Neuronal stem cell (in vitro differentiated cells): Measurements from ENCODE around the gene PLAAT1.

ENCODE experiments used
- DNase-seq: peaks from one replicate; pipeline ENCODE4 v3.0.0-alpha.2; 2013; ENCODE audit warnings: low spot score
- H2AFZ ChIP-seq: one replicate; pipeline ENCODE4 v1.6.1; 2013; ENCODE audit warnings: mild to moderate bottlenecking, low read length, inconsistent platforms
- H2AK5ac ChIP-seq: 2 replicates; pipeline ENCODE4 v1.6.1; 2013; ENCODE audit warnings: low read depth, mild to moderate bottlenecking, inconsistent platforms, low read length, moderate library complexity, mixed read lengths
- H2BK120ac ChIP-seq: 2 replicates; pipeline ENCODE4 v1.6.1; 2013; ENCODE audit warnings: low read depth, mild to moderate bottlenecking, inconsistent platforms, low read length, moderate library complexity, mixed read lengths
- H2BK12ac ChIP-seq: one replicate; pipeline ENCODE4 v1.6.1; 2013; ENCODE audit warnings: low read length, inconsistent platforms
- H2BK15ac ChIP-seq: 2 replicates; pipeline ENCODE4 v1.6.1; 2013; ENCODE audit warnings: mild to moderate bottlenecking, low read length, inconsistent platforms, mixed read lengths
- H2BK5ac ChIP-seq: one replicate; pipeline ENCODE4 v1.6.1; 2013; ENCODE audit warnings: inconsistent platforms, mild to moderate bottlenecking, low read length, moderate library complexity
- H3K14ac ChIP-seq: one replicate; pipeline ENCODE4 v1.6.1; 2013; ENCODE audit warnings: low read length, inconsistent platforms
- H3K18ac ChIP-seq: 2 replicates; pipeline ENCODE4 v1.6.1; 2013; ENCODE audit warnings: low read length, inconsistent platforms
- H3K23ac ChIP-seq: 2 replicates; pipeline ENCODE4 v1.6.1; 2013; ENCODE audit warnings: low read depth, mild to moderate bottlenecking, mixed read lengths, low read length, inconsistent platforms; ENCODE audit not compliant: poor library complexity
- H3K27ac ChIP-seq: replicated peaks from 3 replicates; pipeline ENCODE4 v1.5.1; 2013; ENCODE audit warnings: low read length, inconsistent platforms
- H3K27me3 ChIP-seq, 3 experiments: 2 replicates each; pipeline ENCODE4 v1.6.1; 2013; ENCODE audit warnings: low read length in 3 of 3, mild to moderate bottlenecking in 2 of 3, inconsistent platforms in 1 of 3, low read depth in 1 of 3, mixed read lengths in 1 of 3, moderate library complexity in 1 of 3; ENCODE audit not compliant: control insufficient read depth in 3 of 3, insufficient read depth in 3 of 3
- H3K36me3 ChIP-seq, 2 donors: replicated peaks in 1 of 2; 2 replicates each; pipeline ENCODE4 v1.6.1; 2013; ENCODE audit warnings: low read length in 2 of 2; ENCODE audit not compliant: control insufficient read depth in 2 of 2, insufficient read depth in 2 of 2
- H3K4ac ChIP-seq: 2 replicates; pipeline ENCODE4 v1.6.1; 2013; ENCODE audit warnings: inconsistent platforms, mild to moderate bottlenecking, low read length, moderate library complexity
- H3K4me1 ChIP-seq, 2 donors: 1 replicate in 1 of 2; 2 replicates in 1 of 2; pipeline ENCODE4 v1.6.1; 2013; ENCODE audit warnings: low read length in 2 of 2, low read depth in 1 of 2; ENCODE audit not compliant: control insufficient read depth in 2 of 2, insufficient read depth in 1 of 2
- H3K4me2 ChIP-seq: one replicate; pipeline ENCODE4 v1.6.1; 2013; ENCODE audit warnings: mild to moderate bottlenecking, low read length, inconsistent platforms; ENCODE audit not compliant: insufficient read depth, poor library complexity, severe bottlenecking
- H3K4me3 ChIP-seq, 2 donors: 2 replicates each; pipeline ENCODE4 v1.5.1; 2013; ENCODE audit warnings: low read length in 2 of 2, mild to moderate bottlenecking in 2 of 2, inconsistent platforms in 1 of 2, moderate library complexity in 1 of 2
- H3K79me1 ChIP-seq: one replicate; pipeline ENCODE4 v1.6.1; 2013; ENCODE audit warnings: low read depth, mild to moderate bottlenecking, inconsistent platforms, low read length, moderate library complexity
- H3K9ac ChIP-seq: one replicate; pipeline ENCODE4 v1.6.1; 2013; ENCODE audit warnings: mild to moderate bottlenecking, low read depth, low read length, inconsistent platforms; ENCODE audit not compliant: poor library complexity
- H3K9me3 ChIP-seq, 2 donors: replicated peaks in 1 of 2; 2 replicates each; pipeline versions ENCODE3 to v1.6.1; 2013; ENCODE audit warnings: low read length in 2 of 2, mild to moderate bottlenecking in 2 of 2, inconsistent platforms in 1 of 2, low read depth in 1 of 2, mixed read lengths in 1 of 2, moderate library complexity in 1 of 2; ENCODE audit not compliant: control insufficient read depth in 2 of 2, insufficient read depth in 1 of 2
- H4K8ac ChIP-seq: one replicate; pipeline ENCODE4 v1.6.1; 2013; ENCODE audit warnings: low read depth, mild to moderate bottlenecking, inconsistent platforms, low read length, moderate library complexity
- H4K91ac ChIP-seq: one replicate; pipeline ENCODE4 v1.6.1; 2013; ENCODE audit warnings: low read length, low read depth, mild to moderate bottlenecking, inconsistent platforms; ENCODE audit not compliant: poor library complexity
- WGBS, 2 donors: extraction: QIAGEN DNeasy Blood & Tissue Kit; methylation state at CpG; one replicate each; pipeline ENCODE4 v1.1.7; 2013; ENCODE audit warnings: missing lambda C conversion rate in 2 of 2, mixed read lengths in 1 of 2; ENCODE audit not compliant: insufficient read length in 2 of 2, insufficient replicate concordance in 1 of 2; ENCODE audit errors: extremely low coverage in 2 of 2; 5-methylcytosine and 5-hydroxymethylcytosine counted together

Gene PLAAT1

GRCh38 chr3:193262707-193263106 is 21.7 kb downstream of the PLAAT1 start:
- H3K4me3 ChIP-seq = no peak overlapping the region

GRCh38 chr3:193269343-193270028 is 28.5 kb downstream of the PLAAT1 start:
- no peak overlapping the region for H3K14ac ChIP-seq
- whole genome bisulfite sequencing, 2 donors = no CpG with 5 or more reads among the region's 3 CpGs
- H2AFZ ChIP-seq = no peak overlapping the region
- DNase-seq = no peak
- no peaks in the 10 kb centered on the region for H3K4me1 ChIP-seq
- H3K9ac ChIP-seq = no peak overlapping the region
- H3K4me2 ChIP-seq = no peak overlapping the region
- no peak overlapping the region for H3K18ac ChIP-seq
- no peak overlapping the region for H2BK15ac ChIP-seq
- H3K9me3 ChIP-seq = no peaks in the 10 kb centered on the region
- H2BK5ac ChIP-seq = no peak overlapping the region
- no peak overlapping the region for H2BK12ac ChIP-seq
- H2AK5ac ChIP-seq = no peak overlapping the region
- H3K27ac ChIP-seq = no peak overlapping the region
- H3K4me3 ChIP-seq = peak overlapping the region in 1 of 2 donors; percentile 46
- H3K79me1 ChIP-seq = no peaks in the 10 kb centered on the region
- no peaks in the 10 kb centered on the region for H3K27me3 ChIP-seq
- H4K91ac ChIP-seq = no peak overlapping the region
- H3K36me3 ChIP-seq = no peaks in the 10 kb centered on the region
- no peak overlapping the region for H2BK120ac ChIP-seq
- no peak overlapping the region for H3K4ac ChIP-seq
- H4K8ac ChIP-seq = no peak overlapping the region
- H3K23ac ChIP-seq = no peak overlapping the region

More at GRCh38 chr3:193262707-193263106, 21.7 kb downstream of the PLAAT1 start:
- Histone ChIP-seq H2BK12ac (no peak overlapping the region), H3K79me1 (no peaks in the 10 kb centered on the region), H4K91ac (no peak overlapping the region), H2BK120ac (no peak overlapping the region), H3K27me3 (no peaks in the 10 kb centered on the region), H2AK5ac (no peak overlapping the region), H3K23ac (no peak overlapping the region), H3K9ac (no peak overlapping the region), H2BK5ac (no peak overlapping the region), H3K18ac (no peak overlapping the region), H3K14ac (no peak overlapping the region), H3K36me3 (no peaks in the 10 kb centered on the region), H3K9me3 (no peaks in the 10 kb centered on the region), H3K27ac (no peak overlapping the region), H3K4me2 (no peak overlapping the region), H3K4me1 (no peaks in the 10 kb centered on the region), H2AFZ (no peak overlapping the region), H3K4ac (no peak overlapping the region), H2BK15ac (no peak overlapping the region), H4K8ac (no peak overlapping the region)
- DNase-seq = no peak
- WGBS, 2 donors = no CpG with 5 or more reads among the region's 5 CpGs

GRCh38 chr3:193270451-193270850 is 29.4 kb downstream of the PLAAT1 start:
- H3K4me2 ChIP-seq = no peak overlapping the region
- no peak overlapping the region for H2BK12ac ChIP-seq
- H3K36me3 ChIP-seq = no peaks in the 10 kb centered on the region
- no peak for DNase-seq
- H3K9ac ChIP-seq = no peak overlapping the region
- H2AK5ac ChIP-seq = no peak overlapping the region
- H3K9me3 ChIP-seq = no peaks in the 10 kb centered on the region
- no peaks in the 10 kb centered on the region for H3K27me3 ChIP-seq
- H3K23ac ChIP-seq = no peak overlapping the region
- no peak overlapping the region for H2BK5ac ChIP-seq
- H3K4ac ChIP-seq = no peak overlapping the region
- no peak overlapping the region for H2BK15ac ChIP-seq
- H4K8ac ChIP-seq = no peak overlapping the region
- H2BK120ac ChIP-seq = no peak overlapping the region
- H3K4me1 ChIP-seq = no peaks in the 10 kb centered on the region
- no peaks in the 10 kb centered on the region for H3K79me1 ChIP-seq
- H3K18ac ChIP-seq = no peak overlapping the region
- H3K4me3 ChIP-seq = no peak overlapping the region
- no peak overlapping the region for H3K27ac ChIP-seq
- H3K14ac ChIP-seq = no peak overlapping the region
- no peak overlapping the region for H2AFZ ChIP-seq
- no peak overlapping the region for H4K91ac ChIP-seq
- WGBS, 2 donors = no CpG with 5 or more reads among the region's 3 CpGs

GRCh38 chr3:193271101-193271840 is 30.2 kb downstream of the PLAAT1 start:
- no peak for DNase-seq

More at GRCh38 chr3:193271101-193271840, 30.2 kb downstream of the PLAAT1 start:
- no peak overlapping the region for H3K18ac ChIP-seq
- H3K79me1 ChIP-seq = no peaks in the 10 kb centered on the region
- no peak overlapping the region for H2BK5ac ChIP-seq
- no peak overlapping the region for H2AK5ac ChIP-seq
- H3K27ac ChIP-seq = no peak overlapping the region
- no peak overlapping the region for H3K4me2 ChIP-seq
- no peak overlapping the region for H2AFZ ChIP-seq
- H3K36me3 ChIP-seq = no peaks in the 10 kb centered on the region
- H4K91ac ChIP-seq = no peak overlapping the region
- no peak overlapping the region for H2BK15ac ChIP-seq
- H3K23ac ChIP-seq = no peak overlapping the region
- no CpG with 5 or more reads among the region's 3 CpGs for WGBS, 2 donors
- H3K9ac ChIP-seq = no peak overlapping the region
- H3K27me3 ChIP-seq = no peaks in the 10 kb centered on the region
- no peak overlapping the region for H2BK120ac ChIP-seq
- H3K14ac ChIP-seq = no peak overlapping the region
- no peaks in the 10 kb centered on the region for H3K9me3 ChIP-seq
- no peak overlapping the region for H2BK12ac ChIP-seq
- H3K4ac ChIP-seq = no peak overlapping the region
- no peak overlapping the region for H4K8ac ChIP-seq
- no peaks in the 10 kb centered on the region for H3K4me1 ChIP-seq
- H3K4me3 ChIP-seq = no peak overlapping the region
